Right lung (tissue), 5 donors: ENCODE data around the gene ALDH1B1. TPM values are rescaled to one million over a fixed set of nuclear protein-coding genes. Genes with fewer than 3 reads are reported as not detected.
"Not testable (repeated sequence)": the region's sequence is repeated elsewhere in the genome, so short reads cannot be mapped to it uniquely, and the experiment has no call there.

Source experiments
- DNase-seq, 2 donors: peaks; one replicate each; pipeline ENCODE4 v3.0.0-alpha.2; 2013
- polyA plus RNA-seq, 5 donors: library from polyadenylated mRNA; unstranded; fragments of 120-200 nt; gene quantifications; one replicate each; pipeline versions ENCODE4 v1.2.1 to v1.2.3, GENCODE V29; 2013; ENCODE audit warnings: inconsistent platforms in 1 of 5, low replicate concordance in 1 of 5; ENCODE audit not compliant: insufficient read length in 5 of 5, insufficient read depth in 1 of 5

Gene ALDH1B1
- polyA plus RNA-seq, 5 donors: 14.3 to 20.9 (median 19.3) TPM

DNA sequence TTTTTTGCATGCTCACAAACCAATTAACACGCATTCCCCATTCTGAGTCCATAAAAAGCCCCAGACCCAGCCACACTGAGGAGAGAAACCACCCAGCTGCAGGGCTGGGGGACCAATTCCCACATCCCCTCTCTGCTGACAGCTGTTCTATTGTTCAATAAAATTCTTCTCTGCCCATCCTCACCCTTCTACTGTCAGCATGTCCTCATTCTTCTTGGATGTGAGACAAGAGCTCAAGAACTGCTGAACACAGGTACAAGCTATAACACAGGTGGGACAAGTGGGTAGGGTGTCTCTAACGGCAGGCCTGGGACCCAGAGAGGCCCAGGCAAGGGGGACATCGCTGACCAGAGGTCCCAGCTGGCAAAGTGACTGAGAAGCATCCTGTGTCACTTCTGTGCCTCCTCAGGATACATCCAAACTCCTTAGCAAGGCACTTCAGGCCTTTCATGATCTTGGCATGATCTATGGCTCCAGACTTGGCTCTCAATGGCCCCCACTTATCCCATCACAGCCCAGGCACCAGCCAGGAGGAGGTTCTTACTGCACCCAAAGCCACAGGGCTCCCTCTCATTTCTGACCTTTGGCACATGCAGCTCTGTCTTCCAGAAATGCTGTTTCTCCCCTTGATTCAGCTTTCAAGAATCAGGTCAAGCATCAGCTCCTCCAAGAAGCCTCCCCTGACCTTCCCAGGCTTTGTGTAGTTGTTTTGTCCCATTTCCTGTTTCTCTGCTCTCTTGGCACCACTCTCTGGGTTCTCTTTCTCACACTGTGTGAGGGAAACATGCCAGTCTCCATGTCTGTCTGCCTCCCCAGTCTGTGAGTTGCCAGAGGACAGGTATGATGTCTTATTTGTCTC lies 7.3 kb upstream of the ALDH1B1 start:
- no peak for DNase-seq

DNA sequence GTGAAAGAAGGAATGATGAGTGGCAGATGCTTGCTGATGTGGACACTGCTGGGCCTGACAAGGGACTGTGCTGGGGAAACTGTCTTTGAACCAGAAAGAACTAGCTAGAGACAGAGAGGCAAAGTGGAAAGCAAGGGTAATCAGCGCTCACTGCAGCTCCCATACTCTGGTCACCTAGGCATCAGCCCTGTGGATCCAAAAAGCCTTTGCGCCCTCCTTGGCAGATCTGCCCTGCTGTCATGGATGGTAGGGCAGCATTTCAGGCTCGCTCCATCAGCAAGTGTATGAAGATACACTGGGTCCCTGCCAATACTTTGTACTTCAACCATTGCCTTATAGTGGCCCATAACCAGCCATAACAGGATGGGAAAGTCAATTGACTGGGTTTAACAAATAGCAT lies 6.6 kb upstream of the ALDH1B1 start:
- no peak for DNase-seq

DNA sequence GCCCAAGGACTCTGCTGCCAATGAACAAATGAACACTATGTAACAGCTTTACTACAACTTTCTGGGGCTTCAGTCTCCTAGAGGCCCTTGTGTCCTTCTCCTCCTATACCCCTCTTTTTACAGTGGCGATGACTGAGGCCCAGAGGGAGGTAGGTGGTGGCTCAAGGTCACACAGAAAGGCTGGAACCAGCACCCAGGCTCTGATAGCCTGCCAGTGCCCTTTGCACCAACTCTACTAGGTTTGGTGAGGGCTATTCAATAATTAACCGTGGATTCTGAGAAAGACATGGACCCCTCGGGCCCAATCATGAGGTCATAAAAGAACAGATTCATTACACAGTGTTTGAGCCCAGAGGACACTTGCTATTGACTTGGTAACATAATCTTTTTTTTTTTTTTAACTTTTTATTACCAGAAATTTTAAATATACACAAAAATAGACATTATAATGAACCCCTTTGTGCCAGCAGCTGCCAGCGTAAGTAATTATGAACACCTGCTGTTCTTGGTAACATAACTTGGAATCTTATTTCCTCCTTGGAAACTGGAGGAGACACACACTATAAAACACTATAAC lies 6.1 kb upstream of the ALDH1B1 start:
- no peak for DNase-seq

DNA sequence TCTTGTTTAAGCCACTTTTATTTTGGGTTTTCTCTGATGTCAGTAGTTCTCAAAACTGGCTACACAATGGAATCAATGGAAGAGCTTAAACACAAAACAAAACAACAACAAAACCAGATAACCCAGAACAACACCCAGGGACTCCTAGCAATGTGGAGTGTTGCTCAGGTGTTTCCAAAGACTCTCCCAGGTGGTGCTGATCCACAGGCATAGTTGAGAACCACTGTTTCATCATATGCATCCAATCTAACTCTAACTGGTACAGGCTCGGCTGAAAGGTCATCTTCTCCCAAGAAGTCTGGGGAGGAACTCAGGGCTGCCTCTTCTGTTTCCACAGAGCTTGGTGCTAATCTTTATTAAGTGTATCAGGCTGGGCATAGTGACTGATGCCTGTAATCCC lies 5.4 kb upstream of the ALDH1B1 start:
- no peak for DNase-seq

DNA sequence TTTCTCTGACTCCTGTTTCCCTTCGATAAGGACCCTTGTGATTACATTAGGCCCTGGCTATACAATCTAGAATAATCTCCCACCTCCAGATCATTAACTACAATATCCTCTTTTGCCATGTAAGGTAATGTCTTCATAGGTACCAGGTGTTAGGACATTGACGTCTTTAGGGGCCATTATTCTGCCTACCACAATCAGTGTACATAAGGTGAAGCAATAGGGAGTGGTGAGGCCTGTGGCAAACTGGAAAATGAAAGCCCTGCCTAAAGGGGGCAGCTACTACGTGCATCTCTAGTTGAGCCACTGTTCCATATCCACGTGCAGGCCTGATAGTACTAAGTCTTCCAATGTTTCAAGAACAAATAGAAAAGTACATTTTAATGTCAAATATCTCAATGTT lies 4.8 kb upstream of the ALDH1B1 start:
- no peak for DNase-seq

DNA sequence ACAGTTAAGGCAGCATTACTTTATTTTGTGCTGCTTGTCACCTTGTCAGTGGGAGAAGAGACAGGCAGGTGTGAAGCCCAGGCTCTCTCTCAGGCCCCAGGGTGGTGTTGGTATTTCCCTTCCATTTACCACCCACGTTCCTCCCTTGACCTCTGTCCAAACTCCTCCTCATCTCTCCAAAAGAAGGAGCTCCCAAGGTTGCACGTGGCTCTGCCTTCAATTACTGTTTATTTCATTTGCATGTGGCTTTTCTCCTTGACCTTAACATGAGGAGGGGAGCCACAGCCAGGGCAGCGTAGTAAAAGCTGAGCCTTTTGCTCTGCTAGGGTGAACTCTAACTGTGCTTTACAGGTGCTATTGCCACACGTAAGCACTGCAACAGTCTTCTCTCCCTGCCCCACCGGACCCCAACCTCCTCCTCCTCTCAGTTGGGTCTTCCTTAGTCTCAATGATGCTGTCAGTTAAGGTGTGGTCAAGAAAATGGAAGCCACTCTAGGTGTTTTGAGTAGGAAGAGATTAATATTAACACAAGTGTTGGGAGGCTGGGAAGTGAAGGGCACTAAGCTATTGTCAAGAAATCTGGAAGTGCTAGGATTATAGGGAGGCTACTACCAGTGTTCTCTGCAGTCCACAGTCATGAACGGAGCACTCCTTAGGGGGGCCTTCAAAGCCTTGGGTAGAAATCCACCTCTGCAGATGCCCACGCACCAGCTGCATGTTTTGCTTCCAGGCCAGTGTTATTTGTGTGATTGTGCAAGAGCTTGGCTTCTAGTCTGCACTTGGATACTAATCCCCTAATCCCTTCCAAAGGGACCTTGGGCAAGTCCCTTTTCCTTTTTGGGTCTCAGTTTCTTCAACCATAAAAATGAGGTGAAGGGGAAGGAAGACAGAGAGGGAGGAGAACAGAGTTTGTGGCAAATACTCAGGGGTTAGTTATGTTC lies 3.9 kb upstream of the ALDH1B1 start:
- DNase-seq: no peak

DNA sequence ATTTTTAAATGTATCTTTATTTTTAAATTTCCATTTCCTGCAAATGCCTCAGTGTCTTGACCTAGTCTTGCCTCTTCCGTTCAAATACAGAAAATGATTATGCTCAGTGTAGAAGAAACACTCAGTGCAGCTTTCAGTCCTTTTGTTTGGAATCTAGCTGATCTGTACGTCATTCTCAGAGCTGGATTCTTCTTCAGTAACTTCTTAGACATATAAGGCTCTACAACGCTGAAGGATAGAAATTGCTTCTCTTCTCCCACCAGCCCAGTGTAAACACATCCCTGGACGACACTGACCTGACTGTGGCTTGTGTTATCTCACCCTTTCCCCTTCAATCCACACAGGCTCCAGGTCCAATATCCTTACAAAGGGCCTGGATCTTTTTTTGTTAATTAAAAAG lies 3.2 kb upstream of the ALDH1B1 start:
- DNase-seq: no peak

DNA sequence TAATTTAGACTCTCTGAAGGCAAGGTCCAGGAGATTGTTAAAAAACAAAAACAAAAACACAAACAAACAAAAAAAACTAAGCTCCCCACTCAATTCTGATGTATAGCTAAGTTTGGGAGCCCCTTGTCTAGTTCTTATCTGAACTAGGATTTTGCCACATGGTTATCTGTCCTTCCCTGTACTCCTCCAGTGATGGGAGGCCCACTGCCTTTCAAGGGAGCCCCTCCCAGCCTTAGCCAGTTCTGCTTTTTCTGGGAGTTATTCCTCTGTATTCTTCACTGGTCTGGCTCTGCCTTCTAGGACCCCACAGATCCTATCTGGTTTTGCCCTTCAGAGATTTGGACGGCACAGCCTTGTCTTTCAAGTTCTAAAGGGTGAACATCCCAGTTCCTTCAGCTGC lies 2.1 kb upstream of the ALDH1B1 start:
- DNase-seq: no peak

DNA sequence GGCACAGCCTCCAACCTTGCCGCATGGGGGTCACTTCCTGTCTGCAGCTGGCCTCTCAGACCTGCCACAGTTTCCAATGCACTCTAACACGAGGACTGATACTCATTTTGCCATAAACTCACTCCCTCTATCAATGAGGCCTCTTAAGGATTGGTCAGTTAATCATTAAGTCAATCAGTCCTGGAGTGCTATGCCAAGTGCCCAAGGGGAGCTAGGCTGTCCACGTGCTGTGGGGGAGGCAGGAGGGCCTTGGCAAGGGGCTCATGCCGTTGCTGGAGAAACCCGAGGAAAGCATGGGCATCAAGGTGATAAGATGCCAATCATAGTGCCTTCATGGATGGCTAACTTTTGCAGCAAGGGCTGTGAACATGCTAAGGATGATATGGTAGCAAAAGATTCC lies 1.7 kb upstream of the ALDH1B1 start:
- DNase-seq: no peak

DNA sequence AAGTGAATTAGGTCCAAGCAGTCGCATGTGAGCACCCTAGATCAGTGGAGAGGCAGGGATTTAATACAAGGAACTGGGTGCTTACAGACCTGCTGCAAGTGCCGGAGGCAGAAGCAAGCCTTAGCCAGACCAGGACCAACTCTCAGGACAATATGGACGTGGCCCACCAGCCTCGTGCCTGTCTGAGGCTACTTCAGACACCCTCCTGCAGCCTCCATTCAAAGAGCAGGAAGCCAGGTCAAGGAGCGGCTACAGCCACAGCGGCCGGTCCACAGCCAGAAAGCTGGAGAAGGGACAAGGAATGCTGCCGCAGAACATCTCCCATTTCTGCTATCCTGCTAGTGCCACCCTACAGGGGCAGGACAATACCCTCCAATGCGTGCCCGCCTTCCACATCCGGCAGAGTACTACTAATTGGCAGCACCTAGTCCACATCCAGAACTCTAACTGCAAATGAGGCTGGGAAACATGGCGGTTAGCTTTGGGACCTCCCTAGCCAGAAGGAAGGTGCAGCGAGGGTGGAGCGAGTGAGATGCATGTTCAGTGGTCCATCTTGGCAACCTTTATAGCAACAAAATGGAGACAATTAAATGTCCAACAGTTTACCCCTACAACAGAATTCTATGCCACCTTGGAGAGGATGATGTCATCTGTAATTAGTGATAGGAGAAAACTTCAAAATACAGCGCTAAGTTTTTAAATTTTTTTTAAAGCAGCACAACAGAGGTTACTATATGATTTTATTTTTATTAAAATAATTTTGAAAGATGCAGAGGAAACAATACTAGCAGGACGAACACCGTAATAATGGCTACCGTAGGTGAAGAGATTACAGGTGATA lies 1.0 kb upstream of the ALDH1B1 start:
- DNase-seq: no peak

DNA sequence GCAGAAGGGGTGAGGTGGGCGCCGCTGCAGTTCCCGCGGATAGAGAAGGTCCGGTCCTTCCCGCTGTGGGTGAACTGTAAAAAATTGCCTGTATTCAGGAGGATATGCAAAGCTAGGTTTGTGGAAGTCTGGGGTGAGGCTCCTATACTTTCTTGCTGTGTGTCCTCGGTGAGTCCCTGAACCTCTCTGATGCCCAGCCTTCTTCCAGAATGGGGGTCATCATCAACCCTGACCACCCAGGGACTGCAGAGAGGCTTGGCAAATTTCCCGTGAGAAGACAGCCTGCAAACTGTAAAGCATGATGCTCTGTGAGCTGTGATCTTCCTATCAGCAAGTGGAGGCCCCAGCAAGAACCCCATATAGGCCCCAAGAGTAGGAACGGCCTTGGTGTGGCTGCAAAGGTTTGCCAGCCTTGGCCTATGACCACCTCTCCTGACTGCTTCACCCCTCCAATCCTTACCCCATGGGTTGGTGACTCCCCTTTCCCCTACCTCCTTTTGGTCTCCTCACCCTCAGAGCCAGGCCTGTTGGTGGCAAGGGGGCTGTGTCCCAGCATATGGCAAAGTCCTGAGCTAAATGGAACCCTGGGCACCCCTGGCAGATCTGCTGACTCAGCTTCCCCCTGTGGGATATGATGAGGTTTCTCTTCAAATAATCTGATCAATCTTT lies 760 bp downstream of the ALDH1B1 start:
- no peak for DNase-seq

DNA sequence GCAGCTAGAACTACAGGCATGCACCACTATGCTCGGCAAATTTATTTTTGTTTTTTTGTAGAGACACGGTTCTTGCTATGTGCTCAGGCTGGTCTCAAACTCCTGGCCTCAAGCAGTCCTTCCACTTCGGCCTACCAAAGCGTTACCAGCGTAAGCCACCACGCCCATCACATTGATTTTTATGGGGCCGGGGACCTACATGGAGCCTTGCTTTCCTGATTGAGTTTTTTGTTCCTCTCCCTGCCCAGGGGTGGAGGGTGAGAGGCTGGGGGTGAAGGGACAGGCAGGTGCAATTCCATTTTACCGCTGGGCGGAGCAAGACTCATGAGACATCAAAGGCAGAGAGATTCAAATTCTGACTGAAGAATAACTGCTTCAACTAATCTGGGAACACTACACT lies 1.9 kb downstream of the ALDH1B1 start:
- no peak for DNase-seq

DNA sequence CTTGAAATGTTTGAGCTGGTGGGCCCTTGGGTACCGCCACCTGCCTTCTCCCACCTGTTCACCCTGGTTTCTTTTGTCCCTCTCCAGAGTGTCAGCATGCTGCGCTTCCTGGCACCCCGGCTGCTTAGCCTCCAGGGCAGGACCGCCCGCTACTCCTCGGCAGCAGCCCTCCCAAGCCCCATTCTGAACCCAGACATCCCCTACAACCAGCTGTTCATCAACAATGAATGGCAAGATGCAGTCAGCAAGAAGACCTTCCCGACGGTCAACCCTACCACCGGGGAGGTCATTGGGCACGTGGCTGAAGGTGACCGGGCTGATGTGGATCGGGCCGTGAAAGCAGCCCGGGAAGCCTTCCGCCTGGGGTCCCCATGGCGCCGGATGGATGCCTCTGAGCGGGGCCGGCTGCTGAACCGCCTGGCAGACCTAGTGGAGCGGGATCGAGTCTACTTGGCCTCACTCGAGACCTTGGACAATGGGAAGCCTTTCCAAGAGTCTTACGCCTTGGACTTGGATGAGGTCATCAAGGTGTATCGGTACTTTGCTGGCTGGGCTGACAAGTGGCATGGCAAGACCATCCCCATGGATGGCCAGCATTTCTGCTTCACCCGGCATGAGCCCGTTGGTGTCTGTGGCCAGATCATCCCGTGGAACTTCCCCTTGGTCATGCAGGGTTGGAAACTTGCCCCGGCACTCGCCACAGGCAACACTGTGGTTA lies 3.3 kb downstream of the ALDH1B1 start:
- DNase-seq: no peak

DNA sequence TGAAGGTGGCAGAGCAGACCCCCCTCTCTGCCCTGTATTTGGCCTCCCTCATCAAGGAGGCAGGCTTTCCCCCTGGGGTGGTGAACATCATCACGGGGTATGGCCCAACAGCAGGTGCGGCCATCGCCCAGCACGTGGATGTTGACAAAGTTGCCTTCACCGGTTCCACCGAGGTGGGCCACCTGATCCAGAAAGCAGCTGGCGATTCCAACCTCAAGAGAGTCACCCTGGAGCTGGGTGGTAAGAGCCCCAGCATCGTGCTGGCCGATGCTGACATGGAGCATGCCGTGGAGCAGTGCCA lies 3.8 kb downstream of the ALDH1B1 start:
- DNase-seq: no peak

DNA sequence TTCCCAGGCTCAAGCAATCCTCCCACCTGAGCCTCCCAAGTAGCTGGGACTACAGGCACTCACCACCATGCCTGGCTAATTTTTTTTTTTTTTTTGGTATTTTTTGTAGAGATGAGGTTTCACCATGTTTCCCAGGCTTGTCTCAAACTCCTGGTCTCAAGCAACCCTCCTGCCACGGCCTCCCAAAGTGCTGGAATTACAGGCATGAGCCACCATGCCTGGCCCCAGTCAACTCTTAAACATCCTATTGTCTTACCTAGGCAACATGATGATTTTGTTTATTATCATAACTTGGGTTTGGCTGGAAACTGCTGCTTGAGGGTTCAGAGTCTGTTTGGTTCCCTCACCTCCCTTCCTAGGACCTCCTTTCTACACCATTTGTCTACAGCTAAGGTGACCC lies 6.7 kb downstream of the ALDH1B1 start:
- not testable (repeated sequence) for DNase-seq

DNA sequence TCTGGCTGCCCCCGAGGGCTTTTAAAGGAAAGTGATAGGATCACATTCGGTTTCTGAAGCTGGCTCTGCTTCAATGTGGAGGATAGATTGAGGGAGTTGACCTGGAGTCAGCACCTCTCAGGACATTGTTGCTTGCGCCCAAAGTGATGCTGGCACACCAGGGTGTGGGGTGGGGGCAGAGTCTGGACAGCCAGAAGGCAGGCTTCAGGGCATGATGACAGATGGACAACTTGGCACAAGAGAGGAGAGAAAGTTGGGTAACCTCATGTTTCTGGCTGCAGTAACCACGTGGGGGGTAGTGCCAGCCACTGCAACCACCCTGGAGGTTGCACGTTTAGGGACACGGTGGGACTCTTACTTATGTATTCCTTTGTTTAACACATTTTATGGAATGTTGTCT lies 9.5 kb downstream of the ALDH1B1 start:
- DNase-seq: no peak

DNA sequence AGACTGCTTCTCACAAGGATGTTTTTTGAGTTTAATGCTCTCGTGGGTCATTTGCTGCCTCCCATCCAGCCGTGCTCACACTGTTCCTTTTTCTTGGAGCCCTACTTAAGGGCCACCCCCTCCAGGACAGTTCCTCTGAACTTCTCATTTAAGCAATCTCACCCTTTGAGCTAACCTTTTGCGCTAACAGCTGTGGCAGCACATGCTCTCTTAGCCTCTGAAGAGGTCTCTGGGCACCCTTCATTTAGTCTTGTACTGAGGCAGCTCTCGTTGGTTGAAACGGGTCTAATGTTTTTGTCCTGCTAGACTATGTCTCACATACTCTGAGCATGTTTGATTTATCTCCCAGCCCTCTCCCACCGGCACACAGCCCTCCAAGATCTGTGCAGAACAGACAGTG lies 11.8 kb downstream of the ALDH1B1 start:
- DNase-seq: no peak

DNA sequence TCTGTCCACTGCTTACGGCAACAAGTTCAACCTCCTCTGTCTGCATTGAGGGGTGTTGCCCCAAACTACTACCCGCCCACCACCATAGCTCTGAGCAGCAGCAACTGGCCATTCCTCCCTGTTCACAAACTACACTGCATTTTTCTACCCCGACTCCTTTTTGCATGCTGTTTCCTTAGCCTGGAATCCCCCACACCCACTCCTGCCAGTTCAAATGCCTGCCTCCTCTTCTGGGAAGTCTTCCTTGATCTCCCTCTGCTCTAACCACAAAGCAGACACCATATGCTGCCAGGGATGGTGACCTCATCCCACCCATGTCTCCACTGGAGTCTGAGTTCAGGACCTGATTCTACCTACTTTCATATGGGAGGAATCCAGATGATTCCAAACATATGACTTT lies 13.3 kb downstream of the ALDH1B1 start:
- DNase-seq: no peak

DNA sequence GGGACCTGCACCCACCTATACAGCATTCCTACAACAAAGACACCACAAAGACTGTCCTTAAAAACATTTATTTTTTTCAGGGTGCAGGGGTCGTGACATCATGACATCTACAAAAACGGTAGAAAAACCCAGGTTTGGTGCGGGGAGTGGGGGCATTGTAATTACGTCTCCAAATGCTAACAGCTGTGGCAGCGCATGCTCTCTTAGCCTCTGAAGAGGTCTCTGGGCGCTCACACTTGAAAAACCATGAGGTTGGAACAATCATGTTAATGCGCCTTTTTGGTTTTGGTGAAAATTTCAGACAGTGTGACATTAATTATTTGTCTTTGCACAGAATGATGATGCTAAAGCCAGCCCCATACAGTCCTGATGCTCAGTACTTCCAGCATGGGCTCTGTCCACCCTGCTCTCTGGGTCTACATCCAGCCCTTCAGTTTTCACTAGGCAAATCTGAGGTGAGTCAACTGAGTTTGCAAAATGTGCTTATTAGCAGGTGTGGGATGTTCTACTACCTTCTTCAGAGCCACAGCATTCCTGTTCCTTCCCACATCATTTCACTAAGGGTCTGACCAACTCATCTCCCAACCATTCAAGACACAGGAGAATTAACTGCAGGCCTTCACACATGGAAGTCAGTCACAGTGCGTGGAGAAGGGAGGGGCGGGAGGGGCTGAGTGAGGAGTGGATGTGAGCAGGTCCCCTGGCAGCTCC lies 14.1 kb downstream of the ALDH1B1 start:
- no peak for DNase-seq

DNA sequence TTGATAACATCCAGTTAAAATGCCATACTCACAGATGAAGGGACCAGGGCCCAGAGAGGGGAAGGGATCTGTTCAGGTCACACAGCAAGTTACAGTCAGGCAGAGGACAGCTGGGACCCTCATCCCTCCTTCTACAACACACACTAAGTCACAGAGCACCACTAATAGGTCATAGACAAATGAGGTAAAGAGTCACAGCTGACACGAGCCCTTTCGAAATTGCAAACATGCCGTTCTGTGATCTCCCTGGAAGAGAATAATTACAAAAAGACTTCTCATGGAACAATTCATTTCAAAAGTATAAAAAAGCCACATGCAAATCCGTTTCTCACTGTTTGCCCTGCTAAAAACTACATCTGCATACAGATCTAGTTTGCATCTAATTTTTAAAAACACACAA lies 16.2 kb downstream of the ALDH1B1 start:
- DNase-seq: no peak
